GM08714 (cell line): ENCODE data around the gene VKORC1.

Source experiments
- H3K4me3 ChIP-seq: fragments of 200-500 bp; sonication (Bioruptor generic); 2 replicates; pipeline ENCODE4 v1.5.1; 2014; ENCODE audit warnings: mild to moderate bottlenecking, low read length, inconsistent platforms
- ZNF274 ChIP-seq: IDR thresholded peaks from 2 replicates; pipeline ENCODE4 v1.6.1; 2012; ENCODE audit warnings: mild to moderate bottlenecking, low read depth, low read length

VKORC1 gene

DNA sequence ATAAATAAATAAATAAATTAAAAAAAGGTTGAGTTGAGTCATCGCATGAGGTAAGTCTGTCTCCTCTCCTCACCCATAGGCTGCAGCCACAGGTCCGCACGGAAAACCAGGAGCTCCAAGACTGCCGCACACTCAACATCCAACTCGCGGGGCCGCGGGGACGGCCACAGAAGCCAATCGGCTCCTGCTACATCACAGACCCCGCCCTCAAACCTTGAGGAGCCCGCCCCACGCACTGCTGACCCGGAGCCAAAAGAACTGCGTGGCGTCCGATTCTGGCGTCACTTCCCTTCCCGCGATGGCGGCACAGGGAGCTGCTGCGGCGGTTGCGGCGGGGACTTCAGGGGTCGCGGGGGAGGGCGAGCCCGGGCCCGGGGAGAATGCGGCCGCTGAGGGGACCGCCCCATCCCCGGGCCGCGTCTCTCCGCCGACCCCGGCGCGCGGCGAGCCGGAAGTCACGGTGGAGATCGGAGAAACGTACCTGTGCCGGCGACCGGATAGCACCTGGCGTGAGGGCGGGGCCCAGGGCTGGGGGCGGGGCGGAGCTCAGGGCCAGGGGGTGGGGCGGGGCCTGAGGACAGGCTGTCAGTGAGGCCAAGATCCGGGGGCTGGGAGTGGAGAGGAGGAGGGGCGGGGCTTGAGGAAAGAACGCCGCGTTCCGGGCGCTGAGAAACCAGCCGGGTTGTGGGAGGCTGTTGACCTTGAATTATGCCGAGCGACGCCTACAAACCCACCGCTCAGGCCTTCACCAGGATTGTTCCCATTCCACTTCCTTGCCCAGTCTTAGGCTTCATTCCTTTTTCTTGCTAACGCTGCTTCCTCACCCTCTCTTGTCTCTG lies 23.0 kb upstream of the VKORC1 start, which contains the start of gene KAT8:
KAT8 (plus strand) TSS at position 281 of the 839 bp plus-strand sequence; CDS start at position 299, 18 bp downstream.
- no peak for TF ChIP-seq ZNF274

DNA sequence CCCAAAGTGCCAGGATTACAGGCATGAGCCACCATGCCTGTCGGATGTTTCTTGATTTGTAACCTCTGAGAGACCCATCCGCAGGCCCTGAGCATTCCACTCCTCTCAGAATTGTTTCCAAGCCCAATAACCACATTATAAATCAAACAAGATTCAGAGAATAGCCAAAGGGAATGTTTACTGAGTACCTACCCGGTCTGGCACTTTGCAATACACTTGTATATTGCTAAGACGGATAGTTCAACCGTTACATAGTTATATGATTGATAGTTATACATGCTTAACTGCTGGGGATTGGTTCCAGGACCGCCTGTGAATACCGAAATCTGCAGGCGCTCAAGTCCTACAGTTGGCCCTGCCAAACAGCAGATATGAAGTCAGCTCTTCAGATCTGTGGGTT lies 19.9 kb upstream of the VKORC1 start:
- no peak overlapping the region for H3K4me3 ChIP-seq
- no peak for TF ChIP-seq ZNF274

More for the DNA sequence above, 23.0 kb upstream of the VKORC1 start, which contains the start of gene KAT8:
- H3K4me3 ChIP-seq, result peak within 1 kb of the TSS; percentile 75

DNA sequence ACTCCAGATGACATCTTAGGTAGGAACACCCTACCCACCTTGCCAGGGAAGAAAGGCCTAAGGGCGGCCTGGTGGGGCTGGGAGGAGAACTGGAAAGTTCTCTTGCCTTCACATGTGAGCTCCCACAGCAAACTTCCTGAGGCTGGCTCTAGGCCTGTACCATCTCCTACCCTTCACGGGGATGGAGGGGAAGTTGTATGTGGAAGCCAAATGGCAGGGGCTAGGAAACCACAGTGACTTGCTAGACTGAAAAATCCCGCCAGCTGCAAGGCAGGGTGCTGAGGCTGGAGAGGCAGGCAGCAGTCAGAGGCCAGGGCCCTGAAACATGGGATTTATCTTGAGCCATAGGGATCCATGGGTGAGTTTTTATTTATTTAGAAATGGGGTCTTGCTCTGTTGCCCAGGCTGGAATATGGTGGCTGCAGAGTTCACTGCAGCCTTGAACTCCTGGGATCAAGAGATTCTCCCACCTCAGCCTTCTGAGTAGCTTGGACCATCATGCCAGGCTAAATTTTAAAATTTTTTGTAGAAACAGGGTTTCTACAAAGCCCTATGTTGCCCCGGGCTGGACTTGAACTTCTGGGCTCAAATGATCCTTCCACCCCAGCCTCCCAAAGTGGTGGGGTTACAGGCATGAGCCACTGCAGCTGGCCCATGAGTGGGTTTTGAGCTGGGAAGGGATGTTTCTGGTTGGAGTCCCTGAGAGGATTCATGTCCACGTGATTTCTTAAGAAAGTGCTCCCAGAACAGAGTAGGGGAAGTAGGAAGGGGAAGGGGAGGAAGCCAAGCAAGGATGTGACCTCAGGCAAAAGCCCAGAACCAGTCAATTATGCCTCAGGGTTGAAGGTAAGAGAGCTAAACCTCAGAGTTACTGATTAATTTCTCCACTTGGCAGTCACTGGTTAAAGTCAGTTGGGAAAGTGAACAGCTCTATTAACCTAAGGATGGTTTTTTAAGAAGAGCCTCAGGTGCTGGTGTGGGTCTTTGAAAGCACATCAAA lies 18.8 kb upstream of the VKORC1 start:
- TF ChIP-seq ZNF274, result no peak
- no peak overlapping the region for H3K4me3 ChIP-seq

DNA sequence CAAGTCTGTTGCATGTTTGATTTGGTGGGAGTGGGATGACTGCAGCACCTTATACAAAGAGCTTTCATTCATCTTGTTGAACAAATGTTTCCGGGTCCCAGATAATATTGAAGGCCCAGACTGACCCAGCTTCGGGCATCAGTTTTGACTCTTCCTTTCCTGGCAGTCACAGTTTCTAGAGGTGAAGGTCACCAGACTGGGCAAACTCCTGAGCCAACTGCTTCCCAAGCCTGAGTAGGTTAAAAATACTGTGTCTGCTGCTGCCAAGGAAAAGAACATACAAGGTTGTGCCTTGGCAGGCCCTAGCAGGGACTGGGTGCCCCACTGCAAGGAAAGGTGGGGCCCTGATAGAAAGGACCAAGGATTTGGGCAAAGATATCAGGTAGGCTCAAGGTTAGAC lies 18.1 kb upstream of the VKORC1 start:
- no peak overlapping the region for H3K4me3 ChIP-seq

DNA sequence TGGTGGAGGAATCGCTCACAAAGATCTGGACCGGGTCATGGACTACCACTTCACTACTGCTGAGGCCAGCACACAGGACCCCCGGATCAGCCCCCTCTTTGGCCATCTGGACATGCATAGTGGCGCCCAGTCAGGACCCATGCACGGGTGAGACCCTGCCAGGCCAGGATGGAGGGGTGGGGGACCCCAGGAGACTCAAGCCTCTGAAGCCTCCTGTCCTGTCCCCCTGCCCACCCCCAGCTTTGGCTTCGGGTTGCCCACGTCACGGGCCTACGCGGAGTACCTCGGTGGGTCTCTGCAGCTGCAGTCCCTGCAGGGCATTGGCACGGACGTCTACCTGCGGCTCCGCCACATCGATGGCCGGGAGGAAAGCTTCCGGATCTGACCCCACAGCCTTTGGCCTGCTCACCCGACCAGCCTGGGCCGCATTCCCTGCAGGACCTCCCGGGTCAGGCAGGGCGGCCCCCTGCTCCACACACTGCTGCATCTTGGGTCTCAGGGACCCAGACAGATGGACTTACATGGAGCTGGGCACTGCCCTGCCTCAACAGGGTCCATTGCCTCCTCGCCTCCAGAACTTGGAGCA lies 17.4 kb upstream of the VKORC1 start:
- no peak overlapping the region for H3K4me3 ChIP-seq
- TF ChIP-seq ZNF274, result no peak

More for the DNA sequence above, 18.1 kb upstream of the VKORC1 start:
- TF ChIP-seq ZNF274, result no peak

DNA sequence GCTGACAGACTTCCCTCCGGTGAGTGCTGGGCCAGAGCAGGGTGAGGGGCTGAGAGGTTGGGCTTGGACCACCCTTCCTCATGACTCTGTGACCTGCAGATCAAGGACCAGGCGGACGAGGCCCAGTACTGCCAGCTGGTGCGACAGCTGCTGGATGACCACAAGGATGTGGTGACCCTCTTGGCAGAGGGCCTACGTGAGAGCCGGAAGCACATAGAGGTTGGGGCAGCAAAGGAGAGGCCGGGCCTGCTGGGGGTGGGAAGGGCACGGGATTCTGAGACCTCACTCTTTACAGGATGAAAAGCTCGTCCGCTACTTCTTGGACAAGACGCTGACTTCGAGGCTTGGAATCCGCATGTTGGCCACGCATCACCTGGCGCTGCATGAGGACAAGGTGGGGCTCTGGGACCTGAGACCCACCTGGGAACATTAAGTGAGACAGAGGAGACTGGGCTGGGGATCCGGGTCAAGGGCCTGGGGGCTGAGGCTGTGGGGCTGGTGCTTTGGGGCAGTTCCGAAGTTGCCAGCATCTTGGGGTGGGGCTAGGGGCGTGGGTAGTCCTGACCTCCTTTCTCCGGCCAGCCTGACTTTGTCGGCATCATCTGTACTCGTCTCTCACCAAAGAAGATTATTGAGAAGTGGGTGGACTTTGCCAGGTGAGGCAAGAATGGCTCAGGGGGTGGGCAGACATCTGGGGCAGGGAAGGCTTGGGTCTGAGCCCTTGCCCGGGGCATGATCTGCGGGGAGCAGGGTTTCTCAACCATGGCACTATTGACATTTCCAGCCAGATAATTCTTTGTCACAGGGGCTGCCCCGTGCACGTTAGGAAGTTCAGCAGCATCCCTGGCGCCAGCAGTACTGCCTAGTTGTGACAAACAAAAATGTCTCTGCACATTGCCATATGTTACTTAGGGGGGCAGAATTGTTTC lies 15.8 kb upstream of the VKORC1 start:
- no peak for TF ChIP-seq ZNF274
- no peak overlapping the region for H3K4me3 ChIP-seq

DNA sequence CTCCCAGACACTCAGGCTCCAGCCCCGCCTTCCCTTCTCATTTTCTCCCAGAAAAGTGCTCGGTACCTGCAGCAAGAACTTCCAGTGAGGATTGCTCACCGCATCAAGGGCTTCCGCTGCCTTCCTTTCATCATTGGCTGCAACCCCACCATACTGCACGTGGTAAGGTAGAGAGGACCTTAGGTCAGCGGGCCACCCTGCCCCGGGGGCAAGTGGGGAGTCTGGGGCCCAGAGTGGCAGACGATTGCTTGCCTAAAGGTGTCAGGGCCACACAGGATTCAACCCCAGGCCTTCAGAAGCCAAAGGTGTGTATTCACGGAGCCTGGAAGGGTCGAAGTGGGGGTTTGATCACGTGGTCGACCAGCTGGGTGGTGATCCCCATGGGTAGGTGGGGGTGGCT lies 15.0 kb upstream of the VKORC1 start:
- no peak for TF ChIP-seq ZNF274
- no peak overlapping the region for H3K4me3 ChIP-seq

DNA sequence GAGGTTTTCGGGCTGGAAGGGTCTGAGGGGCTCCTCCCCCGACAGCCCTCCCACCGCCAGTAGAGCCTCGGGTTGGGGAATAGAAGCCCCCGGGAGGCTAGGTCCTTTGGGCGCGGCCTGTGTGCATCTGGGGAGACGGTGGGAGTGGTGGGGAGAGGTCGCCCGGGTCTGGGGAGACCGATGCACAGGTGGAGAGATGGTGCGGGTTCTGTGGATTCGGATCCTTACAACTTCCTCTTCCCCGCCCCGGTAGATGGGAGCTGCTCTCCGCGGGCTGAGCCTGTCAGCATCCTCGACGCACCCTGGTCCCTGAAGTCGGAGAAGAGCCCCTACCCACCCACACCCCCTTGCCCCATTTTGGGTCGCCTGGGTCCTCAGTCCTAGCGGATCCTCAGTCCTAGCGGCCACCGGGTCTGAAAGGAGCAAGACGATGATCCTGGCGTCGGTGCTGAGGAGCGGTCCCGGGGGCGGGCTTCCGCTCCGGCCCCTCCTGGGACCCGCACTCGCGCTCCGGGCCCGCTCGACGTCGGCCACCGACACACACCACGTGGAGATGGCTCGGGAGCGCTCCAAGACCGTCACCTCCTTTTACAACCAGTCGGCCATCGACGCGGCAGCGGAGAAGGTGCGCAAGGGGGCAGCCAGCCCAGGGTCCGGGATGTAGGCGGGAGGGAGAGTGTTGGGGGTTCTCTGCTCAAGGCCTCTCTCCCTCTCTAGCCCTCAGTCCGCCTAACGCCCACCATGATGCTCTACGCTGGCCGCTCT lies 14.4 kb upstream of the VKORC1 start:
- TF ChIP-seq ZNF274, result no peak

DNA sequence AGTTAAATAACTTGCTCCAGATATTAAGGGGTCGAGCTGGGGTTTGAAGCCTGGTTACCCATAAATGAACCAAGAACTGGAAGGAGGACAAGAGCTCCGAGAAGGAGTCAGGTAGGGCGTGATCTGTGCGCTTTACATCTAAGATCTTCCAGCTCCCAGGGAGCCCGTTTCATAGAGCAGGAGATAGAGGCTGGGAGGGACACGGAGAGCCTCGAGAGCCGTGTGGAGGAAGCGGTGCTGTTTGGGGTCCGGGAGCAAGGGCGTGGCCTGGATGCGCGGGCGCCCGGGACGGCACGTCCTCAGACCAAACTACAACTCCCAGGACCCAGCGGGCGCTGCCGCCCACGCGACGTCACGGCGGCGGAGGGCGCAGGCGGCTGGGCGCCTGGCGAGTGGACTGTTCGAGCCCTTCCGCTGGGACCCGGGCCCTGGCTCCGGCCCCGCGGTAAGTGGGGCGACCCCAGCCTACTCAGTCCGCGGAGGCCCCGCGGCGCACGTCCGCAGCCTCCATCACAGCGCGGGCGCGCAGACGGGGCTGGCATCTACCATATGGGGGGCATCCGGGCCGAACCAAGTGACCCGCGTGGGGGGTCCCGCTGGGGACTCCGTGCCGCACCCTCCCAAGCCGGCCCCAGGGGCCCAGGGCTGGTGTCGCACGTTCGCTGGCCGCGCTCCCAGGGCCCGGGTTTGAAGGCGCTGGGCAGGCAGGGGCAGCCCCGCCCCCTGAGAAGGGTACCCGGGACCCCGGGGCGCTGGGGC lies 13.6 kb upstream of the VKORC1 start, which contains the start of gene BCKDK:
BCKDK (plus strand) TSS at position 352 of the 759 bp plus-strand sequence. CDS start 838 bp downstream, outside the sequence.
- no peak for TF ChIP-seq ZNF274
- peak within 1 kb of the TSS; percentile 81 for H3K4me3 ChIP-seq

More for the DNA sequence above, 14.4 kb upstream of the VKORC1 start:
- H3K4me3 ChIP-seq, result peak overlapping the region; percentile 81

DNA sequence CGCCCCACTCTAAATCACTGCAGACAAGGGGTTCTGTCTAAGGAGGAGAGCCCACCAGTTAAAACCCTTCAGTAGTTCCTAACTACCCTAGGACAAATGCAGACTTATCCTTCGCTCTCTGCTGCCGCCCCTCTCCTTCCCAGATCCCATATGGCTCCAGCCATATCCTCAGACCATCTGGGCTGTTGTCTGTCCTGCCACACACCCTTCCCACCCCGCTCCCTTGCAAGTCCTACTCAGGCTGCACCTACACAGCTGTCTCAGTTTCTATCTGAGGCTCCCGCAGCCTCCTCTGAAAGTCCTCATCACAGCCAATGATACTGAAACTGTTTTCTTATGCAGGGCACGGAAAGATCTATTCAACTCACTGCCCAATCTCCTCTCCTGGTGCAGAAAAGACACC lies 12.9 kb upstream of the VKORC1 start:
- H3K4me3 ChIP-seq, result peak overlapping the region; percentile 81; the same call in 1 of the 2 replicates

More for the DNA sequence above, 12.9 kb upstream of the VKORC1 start:
- TF ChIP-seq ZNF274, result no peak
